Loucy (cell line): Measurements from ENCODE around the gene CEACAM16.

Source experiments
- H2AFZ ChIP-seq: fragments of 200-600 bp; sonication (generic); 2 replicates; pipeline ENCODE4 v1.6.0; 2016; ENCODE audit warnings: antibody characterized with exemption, mild to moderate bottlenecking, low read length, moderate library complexity
- H3F3A ChIP-seq: fragments of 200-600 bp; 2 replicates; pipeline ENCODE4 v1.6.0; 2016; ENCODE audit warnings: antibody characterized with exemption, low read depth, mild to moderate bottlenecking
- H3K27me3 ChIP-seq: fragments of 200-600 bp; sonication (generic); 2 replicates; pipeline ENCODE4 v1.6.1; 2014; ENCODE audit warnings: low read length, mild to moderate bottlenecking; ENCODE audit not compliant: insufficient read depth, poor library complexity, severe bottlenecking
- H3K36me3 ChIP-seq: fragments of 200-600 bp; sonication (generic); 2 replicates; pipeline ENCODE4 v1.6.1; 2016; ENCODE audit warnings: low read length; ENCODE audit not compliant: insufficient read depth
- H3K4me1 ChIP-seq: fragments of 200-600 bp; sonication (generic); 2 replicates; pipeline ENCODE4 v1.5.1; 2014; ENCODE audit warnings: low read length, mild to moderate bottlenecking; ENCODE audit not compliant: insufficient read depth, poor library complexity, severe bottlenecking
- H3K4me2 ChIP-seq: fragments of 200-600 bp; sonication (generic); 2 replicates; pipeline ENCODE4 v1.6.0; 2014; ENCODE audit warnings: antibody characterized with exemption, low read length, low read depth, mild to moderate bottlenecking; ENCODE audit not compliant: poor library complexity, severe bottlenecking
- H3K4me3 ChIP-seq: fragments of 200-600 bp; sonication (generic); 2 replicates; pipeline ENCODE4 v1.5.1; 2014; ENCODE audit warnings: low read length, mild to moderate bottlenecking, mixed read lengths; ENCODE audit not compliant: poor library complexity, severe bottlenecking
- H3K79me2 ChIP-seq: fragments of 200-600 bp; sonication (generic); 2 replicates; pipeline ENCODE4 v1.6.1; 2014; ENCODE audit warnings: low read length; ENCODE audit not compliant: insufficient read depth
- H3K9ac ChIP-seq: fragments of 200-600 bp; sonication (generic); 2 replicates; pipeline ENCODE4 v1.6.0; 2014; ENCODE audit warnings: mild to moderate bottlenecking, low read depth, low read length, moderate library complexity; ENCODE audit not compliant: poor library complexity, severe bottlenecking
- H3K9me2 ChIP-seq: fragments of 200-600 bp; sonication (generic); replicated peaks from 2 replicates; pipeline ENCODE4 v1.6.1; 2016; ENCODE audit warnings: low read depth, low read length, mixed read lengths
- H3K9me3 ChIP-seq: fragments of 200-600 bp; sonication (generic); 2 replicates; pipeline ENCODE4 v1.6.1; 2014; ENCODE audit warnings: mild to moderate bottlenecking, antibody characterized with exemption, low read length, low read depth; ENCODE audit not compliant: insufficient read depth
- H4K20me1 ChIP-seq: fragments of 200-600 bp; sonication (generic); 2 replicates; pipeline ENCODE4 v1.6.0; 2014; ENCODE audit warnings: antibody characterized with exemption, low read length, mild to moderate bottlenecking; ENCODE audit not compliant: insufficient read depth, poor library complexity, severe bottlenecking
- EZH2phosphoT487 ChIP-seq: fragments of 200-600 bp; IDR thresholded peaks from 2 replicates; pipeline ENCODE4 v1.6.1; 2018; ENCODE audit warnings: antibody characterized with exemption, mild to moderate bottlenecking, moderate library complexity, borderline replicate concordance
- TF ChIP-seq, protein P1 (sequence below): fragments of 200-600 bp; sonication (generic); conservative IDR thresholded peaks from 2 replicates; pipeline ENCODE4 v1.5.1; 2014; ENCODE audit warnings: mild to moderate bottlenecking, antibody characterized with exemption, low read length

CEACAM16 gene

DNA sequence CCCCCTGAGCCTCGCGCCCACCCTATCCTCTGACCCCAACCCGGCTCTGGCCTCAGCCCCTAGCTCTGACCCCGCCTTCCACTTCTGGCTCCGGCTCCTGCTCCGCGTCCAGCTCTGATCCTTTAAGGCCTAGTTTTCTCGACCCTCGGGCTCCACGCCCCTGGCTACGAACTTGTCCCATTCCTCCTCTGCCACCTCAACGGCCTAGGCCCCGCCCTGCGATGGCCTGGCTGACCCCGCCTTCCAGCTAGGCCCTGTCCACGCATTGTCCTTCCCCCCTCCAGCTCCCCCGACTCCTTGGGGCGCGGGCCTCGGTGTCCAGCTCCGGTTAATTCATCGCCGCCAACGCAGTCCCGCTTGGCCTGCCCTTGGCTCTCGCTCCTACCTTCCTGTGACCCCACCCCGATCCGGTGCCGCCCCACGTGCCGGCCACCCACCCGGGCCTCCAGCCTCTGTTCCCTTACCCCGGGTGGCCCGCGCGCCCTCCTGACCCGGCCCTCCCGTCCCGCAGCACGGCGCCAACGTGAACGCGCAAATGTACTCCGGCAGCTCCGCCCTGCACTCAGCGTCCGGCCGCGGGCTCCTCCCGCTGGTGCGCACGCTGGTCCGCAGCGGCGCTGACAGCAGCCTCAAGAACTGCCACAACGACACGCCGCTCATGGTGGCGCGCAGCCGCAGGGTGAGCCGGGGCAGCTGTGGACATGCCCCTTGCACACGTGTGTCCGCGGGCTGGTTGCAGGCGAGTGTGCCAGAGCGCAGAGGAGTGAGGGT lies 59.0 kb downstream of the CEACAM16 start:
- Histone ChIP-seq H2AFZ (no peak overlapping the region), H3K79me2 (no peaks in the 10 kb centered on the region), H4K20me1 (no peaks in the 10 kb centered on the region), H3F3A (no peaks in the 10 kb centered on the region), H3K9ac (no peak overlapping the region), H3K9me2 (no peaks in the 10 kb centered on the region), H3K9me3 (no peaks in the 10 kb centered on the region), H3K36me3 (no peaks in the 10 kb centered on the region), H3K4me2 (no peak overlapping the region), H3K4me3 (no peak overlapping the region), H3K27me3 (no peaks in the 10 kb centered on the region), H3K4me1 (peaks cover 25% of the 10 kb centered on the region)
- no peak for TF ChIP-seq EZH2phosphoT487
- TF ChIP-seq, protein P1, sequence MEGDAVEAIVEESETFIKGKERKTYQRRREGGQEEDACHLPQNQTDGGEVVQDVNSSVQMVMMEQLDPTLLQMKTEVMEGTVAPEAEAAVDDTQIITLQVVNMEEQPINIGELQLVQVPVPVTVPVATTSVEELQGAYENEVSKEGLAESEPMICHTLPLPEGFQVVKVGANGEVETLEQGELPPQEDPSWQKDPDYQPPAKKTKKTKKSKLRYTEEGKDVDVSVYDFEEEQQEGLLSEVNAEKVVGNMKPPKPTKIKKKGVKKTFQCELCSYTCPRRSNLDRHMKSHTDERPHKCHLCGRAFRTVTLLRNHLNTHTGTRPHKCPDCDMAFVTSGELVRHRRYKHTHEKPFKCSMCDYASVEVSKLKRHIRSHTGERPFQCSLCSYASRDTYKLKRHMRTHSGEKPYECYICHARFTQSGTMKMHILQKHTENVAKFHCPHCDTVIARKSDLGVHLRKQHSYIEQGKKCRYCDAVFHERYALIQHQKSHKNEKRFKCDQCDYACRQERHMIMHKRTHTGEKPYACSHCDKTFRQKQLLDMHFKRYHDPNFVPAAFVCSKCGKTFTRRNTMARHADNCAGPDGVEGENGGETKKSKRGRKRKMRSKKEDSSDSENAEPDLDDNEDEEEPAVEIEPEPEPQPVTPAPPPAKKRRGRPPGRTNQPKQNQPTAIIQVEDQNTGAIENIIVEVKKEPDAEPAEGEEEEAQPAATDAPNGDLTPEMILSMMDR, result no peak

GRCh38 chr19:44758596-44758995 lies 59.6 kb downstream of the CEACAM16 start:
- no peak overlapping the region for H3K4me3 ChIP-seq
- H3K36me3 ChIP-seq, result no peaks in the 10 kb centered on the region
- H3K9ac ChIP-seq, result no peak overlapping the region
- H3F3A ChIP-seq, result no peaks in the 10 kb centered on the region
- H3K4me1 ChIP-seq, result peaks cover 26% of the 10 kb centered on the region
- H3K4me2 ChIP-seq, result no peak overlapping the region
- TF ChIP-seq, protein P1, result no peak
- TF ChIP-seq EZH2phosphoT487, result no peak
- H3K9me3 ChIP-seq, result no peaks in the 10 kb centered on the region
- no peaks in the 10 kb centered on the region for H3K79me2 ChIP-seq
- no peaks in the 10 kb centered on the region for H3K9me2 ChIP-seq
- H2AFZ ChIP-seq, result no peak overlapping the region
- no peaks in the 10 kb centered on the region for H3K27me3 ChIP-seq
- no peaks in the 10 kb centered on the region for H4K20me1 ChIP-seq

DNA sequence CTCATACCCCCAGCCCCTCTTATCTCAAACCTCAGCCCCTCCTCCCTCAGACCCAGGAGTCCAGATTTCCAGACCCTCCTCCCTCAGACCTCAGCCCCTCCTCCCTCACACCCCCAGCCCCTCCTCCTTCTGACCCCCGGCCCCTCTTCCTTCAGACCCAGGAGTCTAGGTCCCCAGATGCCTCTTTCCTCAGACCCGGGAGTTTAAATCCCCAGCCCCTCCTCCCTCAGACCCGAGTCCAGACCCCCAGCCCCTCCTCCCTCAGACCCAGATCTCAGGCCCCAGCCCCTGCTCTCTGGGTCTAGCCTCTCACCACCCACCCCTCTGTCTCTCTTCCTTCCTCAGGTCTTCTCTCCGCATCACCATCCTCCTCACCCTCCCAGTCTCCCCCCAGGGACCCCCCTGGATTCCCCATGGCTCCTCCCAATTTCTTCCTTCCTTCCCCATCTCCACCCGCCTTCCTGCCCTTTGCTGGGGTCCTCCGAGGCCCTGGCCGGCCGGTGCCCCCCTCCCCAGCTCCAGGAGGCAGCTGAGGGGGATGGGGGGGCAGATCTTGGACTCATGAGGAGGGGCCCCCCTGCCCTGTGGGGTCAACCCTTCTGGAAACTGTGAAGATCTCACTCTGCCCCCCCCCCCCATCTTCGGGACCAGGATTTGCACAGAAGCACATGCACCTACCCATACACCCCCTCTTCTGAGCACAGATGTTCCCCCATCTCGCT lies 60.3 kb downstream of the CEACAM16 start:
- Histone ChIP-seq H3K9me2 (no peaks in the 10 kb centered on the region), H2AFZ (no peak overlapping the region), H3K36me3 (no peaks in the 10 kb centered on the region), H3K9me3 (no peaks in the 10 kb centered on the region), H3K27me3 (no peaks in the 10 kb centered on the region), H3K4me3 (no peak overlapping the region), H3K4me1 (peaks cover 24% of the 10 kb centered on the region), H3K79me2 (no peaks in the 10 kb centered on the region), H4K20me1 (no peaks in the 10 kb centered on the region), H3K9ac (no peak overlapping the region), H3K4me2 (no peak overlapping the region), H3F3A (no peaks in the 10 kb centered on the region)
- TF ChIP-seq EZH2phosphoT487, result no peak
- TF ChIP-seq, protein P1, result no peak
